GM21390 (cell line): ENCODE measurements around the gene PABPN1.

Source experiments
- ATAC-seq: cut with Tn5 transposase; IDR thresholded peaks from one replicate; pipeline ENCODE4 v1.9.1; 2021; ENCODE audit not compliant: unreplicated experiment

The PABPN1 gene

GRCh38 chr14:23326491-23327332 is 5.5 kb downstream of the PABPN1 start:
- ATAC-seq: no peak

- no peak for ATAC-seq
Observed at GRCh38 chr14:23327947-23328744, 6.9 kb downstream of the PABPN1 start.

- ATAC-seq: no peak
Observed at GRCh38 chr14:23335623-23336022, 14.4 kb downstream of the PABPN1 start.

- no peak for ATAC-seq
Observed at GRCh38 chr14:23339506-23340268, 18.4 kb downstream of the PABPN1 start.

GRCh38 chr14:23344481-23344880 is 23.2 kb downstream of the PABPN1 start:
- no peak for ATAC-seq

GRCh38 chr14:23345987-23346692 is 24.9 kb downstream of the PABPN1 start:
- no peak for ATAC-seq

GRCh38 chr14:23346693-23347405 is 25.6 kb downstream of the PABPN1 start:
- ATAC-seq: no peak

- no peak for ATAC-seq
Observed at GRCh38 chr14:23347406-23348296, 26.4 kb downstream of the PABPN1 start.

GRCh38 chr14:23348297-23348655 is 27.0 kb downstream of the PABPN1 start:
- no peak for ATAC-seq

GRCh38 chr14:23349156-23349845 is 28.0 kb downstream of the PABPN1 start:
- ATAC-seq: no peak

- ATAC-seq: no peak
Observed at GRCh38 chr14:23351681-23352505, 30.6 kb downstream of the PABPN1 start.

GRCh38 chr14:23352506-23353432 is 31.5 kb downstream of the PABPN1 start, which contains the start of gene SLC22A17:
TSS of gene SLC22A17 (minus strand) at chr14:23352887.
- no peak for ATAC-seq

- no peak for ATAC-seq
Observed at GRCh38 chr14:23353433-23353780, 32.1 kb downstream of the PABPN1 start.

- ATAC-seq: no peak
Observed at GRCh38 chr14:23354990-23355389, 33.7 kb downstream of the PABPN1 start.

- ATAC-seq: no peak
Observed at GRCh38 chr14:23355871-23356435, 34.7 kb downstream of the PABPN1 start.

- no peak for ATAC-seq
Observed at GRCh38 chr14:23356662-23357061, 35.4 kb downstream of the PABPN1 start.
